GM23338 (cell line): Measurements from ENCODE around the gene NMRK2. TPM values are rescaled to one million over a fixed set of nuclear protein-coding genes. Genes with fewer than 3 reads are reported as not detected.

ENCODE experiments used
- ATAC-seq: fragments of 200-7000 bp; cut with Tn5 transposase; 3 replicates; pipeline ENCODE4 v1.9.1; 2020
- DNase-seq: peaks from one replicate; pipeline ENCODE4 v3.0.0-alpha.2; 2015; ENCODE audit warnings: low spot score
- H2AFZ ChIP-seq: fragments of 200-600 bp; sonication (generic); 2 replicates; pipeline ENCODE4 v1.8.0; 2016; ENCODE audit warnings: antibody characterized with exemption, mild to moderate bottlenecking, moderate library complexity
- H3F3A ChIP-seq: fragments of 200-600 bp; sonication (generic); replicated peaks from 2 replicates; pipeline ENCODE4 v1.8.0; 2017; ENCODE audit warnings: antibody characterized with exemption, mixed run types, low read depth
- H3K27ac ChIP-seq: fragments of 200-600 bp; sonication (generic); 2 replicates; pipeline ENCODE4 v1.6.1; 2016; ENCODE audit warnings: low read depth
- H3K27me3 ChIP-seq: fragments of 200-600 bp; sonication (generic); 2 replicates; pipeline ENCODE4 v1.8.0; 2016; ENCODE audit warnings: mild to moderate bottlenecking, mixed run types, moderate library complexity; ENCODE audit not compliant: insufficient read depth
- H3K36me3 ChIP-seq: fragments of 200-600 bp; sonication (generic); 2 replicates; pipeline ENCODE4 v1.8.0; 2016; ENCODE audit warnings: mild to moderate bottlenecking; ENCODE audit not compliant: insufficient read depth
- H3K4me1 ChIP-seq: fragments of 200-600 bp; sonication (generic); 2 replicates; pipeline ENCODE4 v1.8.0; 2016; ENCODE audit warnings: mild to moderate bottlenecking, moderate library complexity; ENCODE audit not compliant: insufficient read depth
- H3K4me2 ChIP-seq: fragments of 200-600 bp; sonication (generic); 2 replicates; pipeline ENCODE4 v1.7.1; 2017; ENCODE audit warnings: mixed run types
- H3K4me3 ChIP-seq: fragments of 200-600 bp; sonication (generic); 2 replicates; pipeline ENCODE4 v1.6.1; 2016; ENCODE audit warnings: mixed run types
- H3K79me2 ChIP-seq: fragments of 200-600 bp; sonication (generic); replicated peaks from 2 replicates; pipeline ENCODE4 v1.8.0; 2017; ENCODE audit warnings: mild to moderate bottlenecking; ENCODE audit not compliant: insufficient read depth
- H3K9me2 ChIP-seq: fragments of 200-600 bp; sonication (generic); 2 replicates; pipeline ENCODE4 v1.8.0; 2017; ENCODE audit not compliant: insufficient read depth
- H4K20me1 ChIP-seq: fragments of 200-600 bp; sonication (generic); replicated peaks from 2 replicates; pipeline ENCODE4 v1.8.0; 2017; ENCODE audit warnings: mild to moderate bottlenecking; ENCODE audit not compliant: insufficient read depth
- H3K27ac Mint-ChIP-seq: 2 replicates; pipeline ENCODE4 v1.8.0; 2020; ENCODE audit warnings: inconsistent platforms, mild to moderate bottlenecking, moderate library complexity, mixed read lengths
- H3K27me3 Mint-ChIP-seq: 3 replicates; pipeline ENCODE4 v1.8.0; 2022; ENCODE audit warnings: low read depth, mild to moderate bottlenecking, moderate library complexity, mixed read lengths, inconsistent platforms; ENCODE audit not compliant: insufficient read depth, poor library complexity
- H3K36me3 Mint-ChIP-seq: 3 replicates; pipeline ENCODE4 v1.8.0; 2021; ENCODE audit warnings: low read depth, mild to moderate bottlenecking, inconsistent platforms, moderate library complexity, mixed read lengths
- H3K4me1 Mint-ChIP-seq: 3 replicates; pipeline ENCODE4 v1.8.0; 2020; ENCODE audit warnings: mild to moderate bottlenecking, inconsistent platforms, mixed read lengths
- H3K4me3 Mint-ChIP-seq: 3 replicates; pipeline ENCODE4 v1.8.0; 2021; ENCODE audit warnings: moderate library complexity, mild to moderate bottlenecking, inconsistent platforms, mixed read lengths
- H3K9me3 Mint-ChIP-seq: 3 replicates; pipeline ENCODE4 v1.8.0; 2020; ENCODE audit warnings: moderate library complexity, mild to moderate bottlenecking, inconsistent platforms, mixed read lengths
- CREB1 ChIP-seq: fragments of 250-450 bp; sonication (Bioruptor Pico); IDR thresholded peaks from 2 replicates; pipeline ENCODE4 v1.5.0; 2020; ENCODE audit warnings: low read depth, mild to moderate bottlenecking, moderate library complexity
- CTCF ChIP-seq, 2 experiments: fragments of 200-600 bp in 1 of 2; sonication (generic) in 1 of 2; conservative IDR thresholded peaks; 2 replicates each; pipeline versions ENCODE4 v1.5.1 to v1.6.1; 2016 to 2017; ENCODE audit warnings: antibody characterized with exemption in 2 of 2, low read depth in 2 of 2, mild to moderate bottlenecking in 2 of 2, moderate library complexity in 1 of 2
- EZH2 ChIP-seq: fragments of 200-600 bp; sonication (generic); IDR thresholded peaks from one replicate; pipeline ENCODE4 v1.8.0; 2017; ENCODE audit warnings: antibody characterized with exemption, mild to moderate bottlenecking, low read depth; ENCODE audit not compliant: unreplicated experiment
- EZH2phosphoT487 ChIP-seq: fragments of 200-600 bp; sonication (generic); IDR thresholded peaks from one replicate; pipeline ENCODE4 v1.8.1; 2018; ENCODE audit warnings: antibody characterized with exemption; ENCODE audit not compliant: unreplicated experiment
- JUNB ChIP-seq: IDR thresholded peaks from one replicate; pipeline ENCODE4 v1.6.1; 2016; ENCODE audit warnings: antibody characterized with exemption; ENCODE audit not compliant: unreplicated experiment
- POLR2AphosphoS5 ChIP-seq: IDR thresholded peaks from 2 replicates; pipeline ENCODE4 v1.6.1; 2016; ENCODE audit warnings: antibody characterized with exemption, low read depth
- REST ChIP-seq: IDR thresholded peaks from one replicate; pipeline ENCODE4 v1.6.1; 2018; ENCODE audit warnings: antibody characterized with exemption; ENCODE audit not compliant: unreplicated experiment
- ZNF114 ChIP-seq: fragments of 250-450 bp; sonication (Bioruptor Pico); IDR thresholded peaks from 2 replicates; pipeline ENCODE4 v1.5.0; 2020; ENCODE audit warnings: mild to moderate bottlenecking, moderate library complexity
- polyA plus RNA-seq: library from polyadenylated mRNA; unstranded; fragments of >200 nt; fragmentation: Nextera tagmentation; extraction: Ambion mirVana; gene quantifications from 2 replicates; pipeline ENCODE4 v1.2.1, GENCODE V29; 2016
- total RNA-seq: library from RNA; depleted of rRNA; stranded (reverse); fragments of >200 nt; shearing (Covaris generic); gene quantifications from 2 replicates; pipeline ENCODE4 v1.2.3, GENCODE V29; 2014

Gene NMRK2
- total and polyA plus RNA-seq, 2 experiments from 2014 or later, result 55.9 to 65.3 TPM

- peaks cover 16% of the 10 kb centered on the region for H3K36me3 Mint-ChIP-seq
- peaks cover 2% of the 10 kb centered on the region; the same call in 2 of the 3 replicates for H3K9me3 Mint-ChIP-seq
- no peak overlapping the region for H3K27ac ChIP-seq
- H3K27ac Mint-ChIP-seq, result no peak overlapping the region
- H3K4me2 ChIP-seq, result no peak overlapping the region
- no peaks in the 10 kb centered on the region for H3K4me1 Mint-ChIP-seq
- H3K9me2 ChIP-seq, result no peaks in the 10 kb centered on the region
- no peaks in the 10 kb centered on the region for H3F3A ChIP-seq
- no peak for TF ChIP-seq ZNF114 (CRISPR knock-in tag)
- H3K4me3 ChIP-seq, result no peak overlapping the region
- H3K79me2 ChIP-seq, result no peaks in the 10 kb centered on the region
- DNase-seq, result no peak
- no peaks in the 10 kb centered on the region for H3K27me3 ChIP-seq
- H2AFZ ChIP-seq, result no peak overlapping the region
- ATAC-seq, result no peak
- H3K4me1 ChIP-seq, result no peaks in the 10 kb centered on the region
- no peaks in the 10 kb centered on the region; the same call in none of the 2 replicates for H4K20me1 ChIP-seq
- peaks cover 5% of the 10 kb centered on the region for H3K27me3 Mint-ChIP-seq
- no peak overlapping the region for H3K4me3 Mint-ChIP-seq
- H3K36me3 ChIP-seq, result peaks cover 7% of the 10 kb centered on the region; the same call in 1 of the 2 replicates
Measured at GRCh38 chr19:3904233-3904632, 28.6 kb upstream of the NMRK2 start.

- no peaks in the 10 kb centered on the region for H3K79me2 ChIP-seq
- no peaks in the 10 kb centered on the region for H3K4me1 Mint-ChIP-seq
- DNase-seq (no peak), ATAC-seq (no peak)
- no peaks in the 10 kb centered on the region; the same call in 1 of the 2 replicates for H4K20me1 ChIP-seq
- no peaks in the 10 kb centered on the region for H3K4me1 ChIP-seq
- peaks cover 3% of the 10 kb centered on the region for H3K27me3 Mint-ChIP-seq
- no peaks in the 10 kb centered on the region for H3K9me2 ChIP-seq
- H3K4me3 Mint-ChIP-seq, result no peak overlapping the region
- H3K27ac Mint-ChIP-seq, result no peak overlapping the region
- H3K27ac ChIP-seq, result no peak overlapping the region
- peaks cover 35% of the 10 kb centered on the region for H3K36me3 Mint-ChIP-seq
- peaks cover 19% of the 10 kb centered on the region for H3K9me3 Mint-ChIP-seq
- H3K27me3 ChIP-seq, result no peaks in the 10 kb centered on the region
- peaks cover 22% of the 10 kb centered on the region for H3K36me3 ChIP-seq
- H3K4me2 ChIP-seq, result no peak overlapping the region
- no peaks in the 10 kb centered on the region for H3F3A ChIP-seq
- TF ChIP-seq EZH2, result no peak
- no peak overlapping the region for H2AFZ ChIP-seq
- H3K4me3 ChIP-seq, result no peak overlapping the region
Measured at GRCh38 chr19:3907626-3908265, 25.1 kb upstream of the NMRK2 start.

GRCh38 chr19:3908266-3909054 is 24.4 kb upstream of the NMRK2 start:
- Histone ChIP-seq H2AFZ (no peak overlapping the region), H3F3A (no peaks in the 10 kb centered on the region), H3K9me2 (no peaks in the 10 kb centered on the region), H3K27me3 (no peaks in the 10 kb centered on the region), H4K20me1 (no peaks in the 10 kb centered on the region; the same call in 1 of the 2 replicates), H3K4me3 (no peak overlapping the region), H3K4me1 (no peaks in the 10 kb centered on the region), H3K4me2 (no peak overlapping the region), H3K79me2 (no peaks in the 10 kb centered on the region), H3K36me3 (peaks cover 22% of the 10 kb centered on the region), H3K27ac (no peak overlapping the region)
- no peak overlapping the region for H3K27ac Mint-ChIP-seq
- peaks cover 19% of the 10 kb centered on the region for H3K9me3 Mint-ChIP-seq
- TF ChIP-seq POLR2AphosphoS5, result no peak
- no peak for TF ChIP-seq ZNF114 (CRISPR knock-in tag)
- no peak for TF ChIP-seq REST
- no peak for TF ChIP-seq CREB1 (CRISPR knock-in tag)
- no peak for TF ChIP-seq EZH2
- TF ChIP-seq CTCF (conservative IDR thresholded peaks at IDR 0.05; ENCODE audit: low read depth in 2 of 2), result no peak
- TF ChIP-seq EZH2phosphoT487, result no peak
- no peak for TF ChIP-seq JUNB
- H3K27me3 Mint-ChIP-seq, result peaks cover 3% of the 10 kb centered on the region
- no peaks in the 10 kb centered on the region for H3K4me1 Mint-ChIP-seq
- H3K4me3 Mint-ChIP-seq, result no peak overlapping the region
- no peak for ATAC-seq
- peaks cover 42% of the 10 kb centered on the region for H3K36me3 Mint-ChIP-seq
- DNase-seq, result no peak
